Transverse colon (tissue), 4 donors: ENCODE data around the gene SART1. TPM values are rescaled to one million over a fixed set of nuclear protein-coding genes. Genes with fewer than 3 reads are reported as not detected.

Experiments used
- DNase-seq: peaks from one replicate; pipeline ENCODE4 v3.0.0-alpha.2; 2019
- H3K27ac ChIP-seq, 4 donors: fragments of 200-600 bp; sonication (generic); 2 replicates each; pipeline ENCODE4 v1.5.1; 2016 to 2018; ENCODE audit warnings: inconsistent platforms in 4 of 4
- H3K27me3 ChIP-seq: fragments of 200-600 bp; sonication (generic); 2 replicates; pipeline ENCODE4 v1.5.1; 2017; ENCODE audit warnings: inconsistent platforms
- H3K36me3 ChIP-seq, 4 donors: fragments of 200-600 bp; sonication (generic); 2 replicates each; pipeline ENCODE4 v1.5.1; 2017 to 2019; ENCODE audit warnings: inconsistent platforms in 4 of 4
- H3K4me1 ChIP-seq, 4 donors: fragments of 200-600 bp; sonication (generic); 2 replicates each; pipeline ENCODE4 v1.5.1; 2017 to 2020; ENCODE audit warnings: inconsistent platforms in 4 of 4
- H3K4me3 ChIP-seq, 4 donors: fragments of 200-600 bp; sonication (generic); 1 replicate in 1 of 4; 2 replicates in 3 of 4; pipeline versions ENCODE4 v1.5.1 to v1.6.1; 2017 to 2019; ENCODE audit warnings: inconsistent platforms in 4 of 4
- H3K9me3 ChIP-seq, 2 donors: fragments of 200-600 bp; sonication (generic); 2 replicates each; pipeline ENCODE4 v1.5.1; 2017 to 2019; ENCODE audit warnings: inconsistent platforms in 2 of 2
- EP300 ChIP-seq: sonication (generic); formaldehyde crosslinking; IDR thresholded peaks from one replicate; pipeline ENCODE4 v1.6.1; 2017; ENCODE audit warnings: antibody characterized with exemption, low read depth
- POLR2A ChIP-seq: fragments of 450-650 bp; IDR thresholded peaks from one replicate; pipeline ENCODE4 v1.6.1; 2016; ENCODE audit warnings: antibody characterized with exemption, mild to moderate bottlenecking, moderate library complexity
- POLR2AphosphoS5 ChIP-seq, 3 donors: sonication (generic); formaldehyde crosslinking; IDR thresholded peaks; one replicate each; pipeline ENCODE4 v1.6.1; 2016; ENCODE audit warnings: antibody characterized with exemption in 3 of 3
- WGBS, 2 donors: methylation state at CpG; one replicate each; pipeline ENCODE4 v1.1.5; 2018; ENCODE audit warnings: low coverage in 1 of 2; 5-methylcytosine and 5-hydroxymethylcytosine counted together
- in situ Hi-C, 4 donors: fragments of 200-750 bp; cut with MboI; loops; one replicate each; pipeline versions ENCODE4 v1.15.0 to v1.15.1; 2017; ENCODE audit warnings: low sequenced_read_pairs in 3 of 4, low pct_ligation_motif_present in 1 of 4, low pct_unique_long_range_greater_than_20kb in 1 of 4
- intact Hi-C: fragments of 100-400 bp; cut with DNase I; formaldehyde crosslinking; loops from one replicate; pipeline ENCODE4 v1.15.1; 2023; ENCODE audit warnings: low total_unique reads
- total RNA-seq, 4 donors: library from RNA; depleted of rRNA; stranded (reverse); fragments of >200 nt; gene quantifications; one replicate each; pipeline ENCODE4 v1.1.0, GENCODE V29; 2016
- TF ChIP-seq, protein P1 (sequence below), 5 experiments: fragments of 200-600 bp in 3 of 5; fragments of 450-650 bp in 2 of 5; sonication (generic) in 3 of 5; IDR thresholded peaks; 1 replicate in 2 of 5; 2 replicates in 3 of 5; pipeline ENCODE4 v1.5.1; 2016 to 2017; ENCODE audit warnings: antibody characterized with exemption in 5 of 5, inconsistent platforms in 3 of 5, mild to moderate bottlenecking in 2 of 5, moderate library complexity in 1 of 5

SART1 gene
- total RNA-seq, 4 donors from 2014 or later: 31.8 to 76.3 (median 34.3) TPM

- no peak overlapping the region for H3K27ac ChIP-seq
- H3K4me1 ChIP-seq: peaks cover 27 to 36% (median 34%) of the 10 kb centered on the region in 4 donors
- in situ Hi-C loops: no loop called here
- DNase-seq: no peak
- peak overlapping the region in 1 of 4 donors; percentile 86 for H3K4me3 ChIP-seq
- H3K36me3 ChIP-seq: peaks cover 0 to 6% (median 2%) of the 10 kb centered on the region in 4 donors
- no peaks in the 10 kb centered on the region for H3K9me3 ChIP-seq
- H3K27me3 ChIP-seq: no peaks in the 10 kb centered on the region
- intact Hi-C loops: no loop called here
- WGBS, 2 donors: 83% methylated on average over 12 of the region's 12 CpGs; no CpG with 5 or more reads in 1 of the 2 donors
- TF ChIP-seq, protein P1, sequence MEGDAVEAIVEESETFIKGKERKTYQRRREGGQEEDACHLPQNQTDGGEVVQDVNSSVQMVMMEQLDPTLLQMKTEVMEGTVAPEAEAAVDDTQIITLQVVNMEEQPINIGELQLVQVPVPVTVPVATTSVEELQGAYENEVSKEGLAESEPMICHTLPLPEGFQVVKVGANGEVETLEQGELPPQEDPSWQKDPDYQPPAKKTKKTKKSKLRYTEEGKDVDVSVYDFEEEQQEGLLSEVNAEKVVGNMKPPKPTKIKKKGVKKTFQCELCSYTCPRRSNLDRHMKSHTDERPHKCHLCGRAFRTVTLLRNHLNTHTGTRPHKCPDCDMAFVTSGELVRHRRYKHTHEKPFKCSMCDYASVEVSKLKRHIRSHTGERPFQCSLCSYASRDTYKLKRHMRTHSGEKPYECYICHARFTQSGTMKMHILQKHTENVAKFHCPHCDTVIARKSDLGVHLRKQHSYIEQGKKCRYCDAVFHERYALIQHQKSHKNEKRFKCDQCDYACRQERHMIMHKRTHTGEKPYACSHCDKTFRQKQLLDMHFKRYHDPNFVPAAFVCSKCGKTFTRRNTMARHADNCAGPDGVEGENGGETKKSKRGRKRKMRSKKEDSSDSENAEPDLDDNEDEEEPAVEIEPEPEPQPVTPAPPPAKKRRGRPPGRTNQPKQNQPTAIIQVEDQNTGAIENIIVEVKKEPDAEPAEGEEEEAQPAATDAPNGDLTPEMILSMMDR (IDR thresholded peaks at IDR 0.05): no peak
- TF ChIP-seq POLR2A (no peak), EP300 (no peak), POLR2AphosphoS5 (IDR thresholded peaks at IDR 0.05) (no peak)
Measured at GRCh38 chr11:65921033-65921555, 40.4 kb upstream of the SART1 start.

DNA sequence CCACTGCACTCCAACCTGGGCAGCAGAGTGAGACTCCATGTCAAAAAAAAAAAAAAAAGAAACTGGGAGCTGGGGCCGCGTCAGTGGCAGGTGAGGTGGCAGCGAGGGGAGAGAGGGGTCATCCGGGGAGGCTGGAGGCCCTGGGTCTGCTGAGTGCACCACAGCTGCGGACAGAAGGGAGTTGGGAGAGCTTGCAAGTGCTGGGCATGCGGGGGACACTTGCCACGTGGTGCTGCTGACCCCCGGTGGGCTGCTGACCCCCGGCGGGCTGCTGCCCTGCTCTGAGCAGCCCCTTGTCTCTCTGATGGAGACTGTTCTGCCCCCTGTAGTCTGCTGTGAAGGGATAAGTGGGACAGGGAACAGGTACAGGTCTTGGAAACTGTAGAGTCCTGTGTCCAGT is 39.7 kb upstream of the SART1 start:
- in situ Hi-C loops: no loop called here
- no peaks in the 10 kb centered on the region for H3K9me3 ChIP-seq
- 93% methylated on average over 10 of the region's 10 CpGs; no CpG with 5 or more reads in 1 of the 2 donors for WGBS, 2 donors
- intact Hi-C loops: no loop called here
- no peak for DNase-seq
- H3K27ac ChIP-seq: no peak overlapping the region
- peaks cover 0 to 6% (median 2%) of the 10 kb centered on the region in 4 donors for H3K36me3 ChIP-seq
- H3K4me1 ChIP-seq: peaks cover 22 to 28% (median 27%) of the 10 kb centered on the region in 4 donors
- no peak overlapping the region for H3K4me3 ChIP-seq
- TF ChIP-seq EP300 (no peak), POLR2A (no peak)
- TF ChIP-seq, protein P1 (IDR thresholded peaks at IDR 0.05): no peak
- no peaks in the 10 kb centered on the region for H3K27me3 ChIP-seq

DNA sequence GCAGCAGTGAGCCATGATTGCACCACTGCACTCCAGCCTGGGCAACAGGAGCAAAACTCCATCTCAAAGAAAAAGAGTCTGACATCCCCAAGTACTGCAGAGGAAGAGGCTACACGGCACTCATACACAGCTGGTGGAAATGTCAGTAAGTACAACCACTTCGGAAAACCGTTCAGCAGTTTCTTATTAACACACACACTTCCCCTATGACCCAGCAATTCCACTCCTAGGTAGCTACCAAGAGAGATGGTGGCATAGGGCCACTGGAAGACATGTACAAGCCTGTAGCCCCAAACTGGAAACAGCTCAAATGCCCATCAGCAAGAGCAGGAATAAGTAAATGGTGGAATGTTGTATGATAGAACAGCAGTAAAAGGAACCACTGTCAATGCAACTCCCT is 39.0 kb upstream of the SART1 start:
- Histone ChIP-seq H3K36me3 (peaks cover 0 to 6% (median 2%) of the 10 kb centered on the region in 4 donors), H3K4me3 (no peak overlapping the region), H3K4me1 (peaks cover 15 to 21% (median 20%) of the 10 kb centered on the region in 4 donors), H3K9me3 (no peaks in the 10 kb centered on the region), H3K27ac (no peak overlapping the region), H3K27me3 (no peaks in the 10 kb centered on the region)
- in situ Hi-C loops (no loop called here), intact Hi-C loops (no loop called here)
- no peak for TF ChIP-seq POLR2A
- TF ChIP-seq, protein P1 (IDR thresholded peaks at IDR 0.05): no peak
- TF ChIP-seq POLR2AphosphoS5 (IDR thresholded peaks at IDR 0.05): no peak
- no peak for TF ChIP-seq EP300
- WGBS, 2 donors: 85 to 100% methylated on average over 2 to 3 of the region's 3 CpGs
- no peak for DNase-seq

- DNase-seq: no peak
- TF ChIP-seq, protein P1 (IDR thresholded peaks at IDR 0.05): no peak
- TF ChIP-seq POLR2AphosphoS5 (IDR thresholded peaks at IDR 0.05): no peak
- TF ChIP-seq POLR2A: no peak
- TF ChIP-seq EP300: no peak
- WGBS, 2 donors: 81 to 89% methylated on average over 2 of the region's 2 CpGs
- Histone ChIP-seq H3K27me3 (no peaks in the 10 kb centered on the region), H3K36me3 (peaks cover 0 to 6% (median 2%) of the 10 kb centered on the region in 4 donors), H3K4me1 (peaks cover 7 to 11% (median 9%) of the 10 kb centered on the region in 4 donors), H3K9me3 (no peaks in the 10 kb centered on the region), H3K4me3 (no peak overlapping the region), H3K27ac (no peak overlapping the region)
- in situ Hi-C loops: no loop called here
- intact Hi-C loops: no loop called here
Measured at GRCh38 chr11:65925397-65925796, 36.1 kb upstream of the SART1 start.
